ENCODE results near the gene DNAJB9.

DNA sequence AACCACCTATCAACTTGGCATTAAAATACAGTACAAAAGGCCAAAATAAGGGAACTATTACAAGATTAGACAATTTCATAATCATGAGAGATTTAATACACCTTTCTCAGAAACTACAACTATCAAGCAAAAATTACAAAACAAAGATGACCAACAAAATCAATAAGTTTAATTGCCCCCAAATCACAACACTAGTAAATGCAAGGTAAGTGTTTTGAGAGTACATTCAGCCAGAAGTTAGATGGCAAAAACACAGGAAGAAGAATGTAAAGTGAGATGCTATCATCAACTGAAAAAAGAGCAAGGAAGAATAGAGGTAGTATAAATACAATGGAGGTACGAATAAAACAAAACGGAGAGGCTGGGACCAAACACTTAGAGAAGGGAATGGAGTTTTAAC lies 46.9 kb upstream of the DNAJB9 start:
- TF ChIP-seq POLR2A (IDR thresholded peaks at IDR 0.05) = no peak
- no peak for TF ChIP-seq CTCF (IDR thresholded peaks at IDR 0.05)
- no peak for TF ChIP-seq POLR2AphosphoS5 (IDR thresholded peaks at IDR 0.05; ENCODE audit: insufficient read depth in 1 of 2, low read depth in 1 of 2)

Measured in vagina (tissue), 2 donors.